SIG-M5 (cell line): Measurements from ENCODE around the gene CDH23.

Experiments used
- DNase-seq: peaks from one replicate; lab custom pipeline; 2025; lab: John Stamatoyannopoulos, UW

CDH23 gene

DNA sequence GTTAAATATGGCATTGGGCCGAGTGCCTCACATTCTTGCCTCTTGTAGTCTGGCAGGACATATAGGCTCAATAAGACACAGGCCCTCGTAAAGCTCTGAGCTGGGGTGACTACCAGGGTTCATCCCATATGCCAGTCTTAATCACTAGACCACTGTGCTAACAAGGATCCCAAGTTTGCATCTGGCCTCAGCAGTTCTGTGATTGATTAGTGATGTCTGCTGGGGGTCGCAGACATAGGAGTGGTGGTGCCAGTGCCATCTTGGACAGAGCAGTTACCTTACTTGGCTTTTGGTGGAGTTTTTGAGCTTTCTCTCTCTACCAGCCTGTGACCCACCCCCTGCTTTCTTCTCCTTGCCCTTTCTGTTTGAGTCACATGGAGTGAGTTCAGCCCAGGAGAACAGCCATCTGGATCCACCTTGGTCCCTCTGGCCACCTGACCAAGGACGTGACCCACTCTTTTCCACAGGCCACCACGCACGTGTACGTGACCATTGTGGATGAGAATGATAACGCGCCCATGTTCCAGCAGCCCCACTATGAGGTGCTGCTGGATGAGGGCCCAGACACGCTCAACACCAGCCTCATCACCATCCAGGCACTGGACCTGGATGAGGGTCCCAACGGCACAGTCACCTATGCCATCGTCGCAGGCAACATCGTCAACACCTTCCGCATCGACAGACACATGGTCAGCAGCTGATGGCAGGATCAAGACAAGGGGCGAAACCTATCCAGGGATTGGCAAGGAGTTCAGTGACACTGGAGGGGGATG, 380.7 kb downstream of the CDH23 start:
- no peak for DNase-seq

GRCh38 chr10:71778071-71778825, 381.5 kb downstream of the CDH23 start:
- no peak for DNase-seq

- no peak for DNase-seq
Observed at GRCh38 chr10:71779641-71780040, 382.9 kb downstream of the CDH23 start.

GRCh38 chr10:71780156-71780555, 383.4 kb downstream of the CDH23 start:
- DNase-seq = no peak

DNA sequence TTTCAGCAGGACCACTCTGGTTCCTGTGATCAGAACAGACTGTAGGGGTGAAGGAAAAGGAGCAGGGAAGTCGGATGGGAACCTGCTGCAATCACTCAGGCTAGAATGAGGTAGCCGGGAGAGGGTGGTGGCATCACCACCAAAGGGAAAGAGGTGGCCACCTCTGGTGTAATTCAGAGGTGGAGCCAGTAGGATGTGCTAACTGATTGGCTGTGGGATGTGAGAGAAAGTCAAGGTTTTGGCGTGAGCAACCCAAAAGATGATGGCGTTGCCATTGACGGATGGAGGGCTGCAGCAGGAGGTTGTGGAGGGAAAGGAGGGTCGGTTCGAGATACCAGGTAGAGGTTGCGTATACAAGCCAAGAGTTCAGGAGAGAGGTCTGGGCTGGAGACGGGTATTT, 384.0 kb downstream of the CDH23 start:
- DNase-seq = no peak

DNA sequence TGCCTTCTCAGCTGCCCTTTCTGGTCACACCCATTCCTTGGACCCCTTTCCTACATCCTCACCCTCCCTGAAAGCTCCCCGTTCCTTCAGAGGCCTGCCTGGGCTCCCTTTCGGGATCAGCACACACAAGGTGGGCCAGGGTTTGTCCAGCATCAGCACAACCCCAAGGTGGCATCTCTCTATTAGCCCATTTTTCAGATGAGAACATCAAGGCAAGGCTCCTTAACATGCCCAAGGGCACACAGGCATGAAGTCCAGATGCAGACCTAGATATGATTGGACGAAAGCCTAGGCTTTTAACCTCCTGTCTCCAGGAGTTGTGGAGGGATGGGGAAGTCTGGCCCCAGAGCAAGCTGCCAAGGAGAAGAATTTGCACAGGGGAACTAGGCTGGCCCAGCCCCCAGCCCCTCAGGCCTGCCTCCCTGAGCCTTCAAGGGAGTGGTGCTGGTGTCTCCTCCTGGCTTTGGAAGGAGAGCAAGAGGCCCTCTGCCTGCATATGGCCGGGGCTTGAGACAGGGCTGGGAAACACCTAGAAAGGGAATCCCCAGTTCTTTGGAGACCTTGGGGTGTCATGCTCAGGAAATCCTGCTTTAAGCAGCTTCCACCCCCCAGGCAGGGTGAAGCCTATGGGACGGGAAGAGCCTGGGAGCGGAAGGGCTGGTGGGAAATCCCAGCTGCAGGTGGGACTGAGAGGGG, 385.6 kb downstream of the CDH23 start:
- no peak for DNase-seq

GRCh38 chr10:71782917-71783490, 386.3 kb downstream of the CDH23 start:
- DNase-seq = no peak

- DNase-seq = no peak
Observed at GRCh38 chr10:71783917-71784678, 387.4 kb downstream of the CDH23 start.

- no peak for DNase-seq
Observed at GRCh38 chr10:71784679-71785272, 388.1 kb downstream of the CDH23 start.

DNA sequence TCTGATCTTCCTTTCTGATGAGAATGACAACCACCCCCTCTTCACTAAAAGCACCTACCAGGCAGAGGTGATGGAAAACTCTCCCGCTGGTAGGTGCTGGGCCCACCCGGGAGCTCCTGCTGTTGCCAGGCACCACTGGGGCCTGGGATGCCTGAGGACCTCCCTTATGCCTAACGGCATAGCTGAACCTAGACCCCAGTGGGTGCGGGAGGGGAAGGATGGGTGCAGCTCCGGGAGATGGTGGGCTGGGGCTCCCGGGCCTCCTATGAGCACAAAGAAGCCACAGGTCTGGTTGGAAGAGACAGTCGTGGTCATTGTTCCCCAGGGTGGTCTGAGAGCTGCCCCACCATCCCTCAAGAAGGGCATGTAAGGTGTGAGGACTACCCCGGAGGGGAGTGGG, 392.2 kb downstream of the CDH23 start:
- DNase-seq = no peak

DNA sequence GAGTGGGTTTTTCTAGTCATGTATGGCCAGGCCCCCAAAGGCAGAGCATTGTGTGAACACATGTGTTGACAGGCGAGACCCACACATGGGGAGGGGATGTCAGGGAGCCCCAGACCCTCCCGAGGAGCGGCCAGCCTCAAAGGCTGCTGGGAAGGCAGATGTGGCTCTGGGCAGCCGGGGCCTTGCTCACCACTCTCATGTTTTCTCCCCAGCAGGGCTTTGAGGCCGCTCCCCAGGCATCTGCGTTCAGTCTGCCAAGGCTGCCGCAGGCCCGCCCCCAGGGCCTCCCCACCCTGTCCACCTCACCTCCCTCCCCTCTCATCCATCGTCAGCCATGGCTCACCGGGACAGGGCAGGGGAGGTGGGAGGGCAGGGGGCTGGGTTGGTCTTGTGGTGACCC, 393.2 kb downstream of the CDH23 start:
- no peak for DNase-seq

- no peak for DNase-seq
Observed at GRCh38 chr10:71790749-71791440, 394.2 kb downstream of the CDH23 start.

- DNase-seq = no peak
Observed at GRCh38 chr10:71795248-71795647, 398.5 kb downstream of the CDH23 start.

- DNase-seq = no peak
Observed at GRCh38 chr10:71796749-71797405, 400.2 kb downstream of the CDH23 start.

DNA sequence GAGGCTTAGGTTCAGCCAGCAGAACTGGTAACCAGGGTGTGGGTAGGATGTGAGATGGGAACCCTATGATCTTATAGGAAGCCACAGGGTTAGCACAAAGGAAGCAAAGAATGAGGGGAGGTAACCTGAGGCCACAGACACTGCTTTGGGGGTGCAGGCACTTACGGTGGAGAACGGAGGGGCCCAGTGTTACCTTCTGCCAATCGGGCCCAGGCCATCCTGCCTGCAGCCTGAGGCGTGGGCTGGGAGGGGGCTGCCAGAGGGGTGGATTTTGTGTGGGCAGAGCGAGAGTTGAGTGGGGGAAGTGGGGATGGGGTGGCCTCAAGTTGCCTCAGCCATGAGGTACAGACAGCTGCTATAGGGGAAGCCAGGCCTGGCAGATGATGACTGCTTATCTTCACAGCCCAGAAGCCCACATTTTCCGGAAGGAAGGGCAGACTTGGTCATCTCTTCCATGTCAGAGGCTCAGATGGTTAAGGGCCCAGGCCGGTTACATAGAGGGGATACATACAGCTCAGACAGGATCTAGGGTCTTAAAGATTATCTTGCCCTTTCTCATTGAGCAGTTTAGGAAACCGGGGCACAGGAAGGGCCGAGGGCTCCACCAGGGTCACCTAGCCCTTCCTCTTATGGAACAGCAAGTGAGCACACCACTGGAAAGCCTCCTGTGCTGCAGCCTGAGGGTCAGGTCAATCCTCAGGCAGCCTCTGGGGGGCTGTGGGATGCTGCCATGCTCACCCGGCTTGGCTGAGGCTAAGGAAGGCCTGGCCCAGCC, 401.0 kb downstream of the CDH23 start:
- no peak for DNase-seq

GRCh38 chr10:71798308-71798624, 401.5 kb downstream of the CDH23 start:
- DNase-seq = no peak

DNA sequence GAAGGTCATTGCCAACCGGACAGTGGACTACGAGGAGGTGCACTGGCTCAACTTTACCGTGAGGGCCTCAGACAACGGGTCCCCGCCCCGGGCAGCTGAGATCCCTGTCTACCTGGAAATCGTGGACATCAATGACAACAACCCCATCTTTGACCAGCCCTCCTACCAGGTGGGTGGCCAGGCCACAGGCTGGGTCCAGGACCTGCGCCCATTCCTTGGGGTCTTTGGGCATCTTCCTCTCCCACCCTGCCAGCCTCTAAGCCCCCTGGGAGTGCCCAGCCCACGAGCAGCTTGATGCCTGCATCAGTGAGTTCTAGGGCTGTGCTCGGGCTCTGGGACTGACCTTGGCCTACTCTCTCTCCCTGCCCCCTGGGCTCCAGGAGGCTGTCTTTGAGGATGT, 402.4 kb downstream of the CDH23 start:
- no peak for DNase-seq

DNA sequence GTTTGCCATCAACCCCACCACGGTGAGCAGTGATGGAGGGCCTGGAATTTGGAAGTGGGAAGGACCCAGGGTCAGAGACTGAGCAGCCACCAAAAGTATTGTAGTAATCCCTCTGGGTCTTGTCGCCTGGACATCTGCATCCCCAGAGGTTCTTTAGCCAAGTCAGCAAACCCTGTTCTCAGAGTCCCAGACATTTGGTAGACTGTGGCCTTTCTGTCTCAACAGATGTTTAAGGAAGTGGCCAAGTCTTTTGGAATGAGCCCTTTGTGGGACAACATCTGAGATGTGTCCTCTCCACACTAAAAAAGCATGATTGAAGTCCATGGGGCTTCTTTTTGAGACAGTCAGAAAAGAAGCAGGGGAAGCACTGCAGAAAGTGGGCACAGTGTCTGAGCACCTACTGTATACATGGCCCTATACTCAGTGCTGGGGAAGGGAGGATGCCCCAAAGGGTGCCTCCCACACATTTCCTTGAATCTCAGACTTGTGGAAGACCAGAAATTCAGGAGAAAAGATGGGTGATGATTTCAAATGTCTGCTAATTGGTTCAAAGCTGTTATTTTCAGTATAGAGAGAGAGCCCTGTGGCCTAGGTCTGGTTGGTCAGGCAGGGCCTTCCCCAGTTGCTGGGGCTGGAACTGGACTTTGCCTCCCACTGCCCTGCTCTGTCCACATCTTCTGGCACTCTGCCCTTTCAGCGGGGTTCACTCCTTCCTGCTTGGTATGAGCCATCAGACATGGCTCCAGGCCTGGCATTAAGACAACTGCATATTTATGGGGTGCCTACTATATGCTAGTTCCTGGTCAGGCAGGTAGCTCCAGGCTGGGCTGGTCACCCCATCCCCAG, 403.1 kb downstream of the CDH23 start:
- DNase-seq = no peak

GRCh38 chr10:71801361-71801760, 404.6 kb downstream of the CDH23 start:
- DNase-seq = no peak
